Spleen (tissue), 11 donors: ENCODE data around the gene DDX31. TPM values are rescaled to one million over a fixed set of nuclear protein-coding genes. Genes with fewer than 3 reads are reported as not detected.

Source experiments
- DNase-seq: peaks from one replicate; pipeline ENCODE4 v3.0.0-alpha.2; 2020
- H3K27ac ChIP-seq, 8 donors: fragments of 200-600 bp; sonication (generic) in 7 of 8; 1 replicate in 4 of 8; 2 replicates in 4 of 8; pipeline versions ENCODE4 v1.5.0 to v1.8.0; 2016 to 2021; ENCODE audit warnings: inconsistent platforms in 4 of 8, mild to moderate bottlenecking in 4 of 8, moderate library complexity in 1 of 8
- H3K27me3 ChIP-seq, 7 donors: fragments of 200-600 bp; sonication (generic) in 6 of 7; replicated peaks in 1 of 7; 1 replicate in 4 of 7; 2 replicates in 3 of 7; pipeline versions ENCODE4 v1.5.0 to v1.8.0; 2016 to 2021; ENCODE audit warnings: inconsistent platforms in 3 of 7, mild to moderate bottlenecking in 1 of 7
- H3K36me3 ChIP-seq, 6 donors: fragments of 200-600 bp; sonication (generic) in 5 of 6; 1 replicate in 4 of 6; 2 replicates in 2 of 6; pipeline versions ENCODE4 v1.5.0 to v1.8.0; 2016 to 2021; ENCODE audit warnings: inconsistent platforms in 2 of 6
- H3K4me1 ChIP-seq, 6 donors: fragments of 200-600 bp; sonication (generic) in 5 of 6; 1 replicate in 3 of 6; 2 replicates in 3 of 6; pipeline versions ENCODE4 v1.5.0 to v1.8.0; 2016 to 2021; ENCODE audit warnings: inconsistent platforms in 3 of 6
- H3K4me3 ChIP-seq, 8 donors: fragments of 200-600 bp; sonication (generic) in 7 of 8; 1 replicate in 4 of 8; 2 replicates in 4 of 8; pipeline versions ENCODE4 v1.5.0 to v1.8.0; 2016 to 2021; ENCODE audit warnings: inconsistent platforms in 4 of 8, mild to moderate bottlenecking in 4 of 8, moderate library complexity in 2 of 8
- H3K9me3 ChIP-seq, 8 donors: fragments of 200-600 bp; sonication (generic) in 7 of 8; 1 replicate in 4 of 8; 2 replicates in 4 of 8; pipeline versions ENCODE4 v1.5.0 to v1.8.0; 2016 to 2021; ENCODE audit warnings: inconsistent platforms in 4 of 8
- CTCF ChIP-seq, 11 experiments: fragments of 200-600 bp in 7 of 11; fragments of 450-650 bp in 4 of 11; sonication (generic) in 4 of 11; IDR thresholded peaks in 8 of 11; conservative IDR thresholded peaks in 3 of 11; 1 replicate in 7 of 11; 2 replicates in 4 of 11; pipeline versions ENCODE4 v1.4.0 to v1.8.0; 2016 to 2021; ENCODE audit warnings: antibody characterized with exemption in 11 of 11, inconsistent platforms in 4 of 11, mild to moderate bottlenecking in 1 of 11
- POLR2A ChIP-seq, 3 donors: fragments of 450-650 bp; IDR thresholded peaks; one replicate each; pipeline ENCODE4 v1.5.1; 2017; ENCODE audit warnings: antibody characterized with exemption in 3 of 3, mild to moderate bottlenecking in 1 of 3
- POLR2AphosphoS5 ChIP-seq, 3 donors: sonication (generic); formaldehyde crosslinking; IDR thresholded peaks; one replicate each; pipeline ENCODE4 v1.5.1; 2017; ENCODE audit warnings: antibody characterized with exemption in 3 of 3
- WGBS, 5 donors: extraction: QIAGEN DNeasy Blood & Tissue Kit in 3 of 5; methylation state at CpG; one replicate each; pipeline versions ENCODE4 v1.1.5 to v1.1.7; 2013 to 2018; 5-methylcytosine and 5-hydroxymethylcytosine counted together
- intact Hi-C: fragments of 100-400 bp; cut with DNase I; formaldehyde crosslinking; loops from one replicate; pipeline ENCODE4 v1.15.0; 2023; ENCODE audit warnings: low total_unique reads
- polyA plus RNA-seq, 3 donors: library from polyadenylated mRNA; stranded (reverse); fragments of 200-250 nt; gene quantifications; one replicate each; pipeline ENCODE4 v1.2.1, GENCODE V29; 2013
- total RNA-seq, 7 donors: library from RNA; depleted of rRNA in 3 of 7; stranded (reverse); fragments of >200 nt in 3 of 7; fragmentation: NEBNext Ultra II Directional in 4 of 7; extraction: Animal tissue kit (Norgen Biotek cat#: 25700) in 4 of 7; gene quantifications; one replicate each; pipeline versions ENCODE4 v1.1.0 to v1.2.1, GENCODE V29; 2016 to 2021
- donor health status: healthy with polysubstance abuse.
- donor health status: DM: no; HTN: no; CAD: no; lungs with moderate emphysema.
- donor health status: DM: no; HTN: no; CAD: no.
- donor health status: Bipolar disorder and iron deficiency.
- donor health status: healthy.
- donor health status: DM: no; HTN: no; CAD: no.
- donor health status: DM: yes; HTN: yes; CAD: no.

Gene DDX31
- total and polyA plus RNA-seq, 10 donors: 8.6 to 19.3 (median 14.7) TPM

DNA sequence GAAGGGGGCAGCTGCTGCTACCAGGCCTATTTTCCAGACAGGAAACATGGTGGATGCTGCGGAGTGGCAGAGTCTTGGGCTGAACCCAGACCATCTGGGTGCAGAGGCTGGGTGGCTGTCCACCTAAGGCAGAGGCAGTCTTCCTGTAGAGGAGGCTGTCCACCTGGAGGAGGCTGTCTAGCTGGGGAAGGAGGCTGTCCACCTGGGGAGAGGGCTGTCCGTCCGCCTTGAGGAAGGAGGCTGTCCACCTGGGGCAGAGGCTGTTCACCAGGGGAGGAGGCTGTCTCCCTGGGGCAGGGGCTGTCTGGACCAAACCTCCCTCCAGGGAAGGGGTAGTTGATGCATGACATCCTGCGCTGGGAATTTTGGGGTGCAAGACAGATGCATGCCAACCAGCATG lies 126.5 kb downstream of the DDX31 start:
- Histone ChIP-seq H3K27me3 (peaks cover 0 to 32% (median 4%) of the 10 kb centered on the region in 7 donors), H3K36me3 (no peaks in the 10 kb centered on the region), H3K4me1 (peaks cover 0 to 26% (median 17%) of the 10 kb centered on the region in 6 donors), H3K27ac (no peak overlapping the region), H3K9me3 (no peaks in the 10 kb centered on the region), H3K4me3 (no peak overlapping the region)
- no peak for TF ChIP-seq POLR2AphosphoS5 (IDR thresholded peaks at IDR 0.05)
- TF ChIP-seq CTCF (IDR thresholded peaks at IDR 0.05 in 8 of 11, conservative IDR thresholded peaks at IDR 0.05 in 3 of 11): no peak
- no peak for TF ChIP-seq POLR2A (IDR thresholded peaks at IDR 0.05)
- DNase-seq: no peak
- WGBS, 5 donors: 81 to 98% (median 93%) methylated on average over 4 of the region's 4 CpGs
- intact Hi-C loops: no loop called here

Other genes with a start within 250 kb of the DDX31 start
- not detected for gene BARHL1, start 87.4 kb downstream of the DDX31 start, total RNA-seq
- gene BARHL1, start 87.4 kb downstream of the DDX31 start, polyA plus RNA-seq: not detected
- 10 to 100 TPM in 6 of 7 donors, 1 to 10 TPM in 1; 9.3 to 11.7 (median 10.9) TPM for gene GTF3C4, start 481 bp upstream of the DDX31 start, total RNA-seq
- gene GTF3C4, start 481 bp upstream of the DDX31 start, polyA plus RNA-seq: 1 to 10 TPM; 1.8 to 2.8 (median 2.1) TPM
- 1 to 10 TPM in 1 of 7 donors, under 1 TPM in 6; 0.51 to 1.8 (median 0.92) TPM for gene AK8, start 208.3 kb upstream of the DDX31 start, total RNA-seq
- gene AK8, start 208.3 kb upstream of the DDX31 start, polyA plus RNA-seq: 1 to 10 TPM in 2 of 3 donors, under 1 TPM in 1; 0.22 to 1.8 (median 1.0) TPM
- 1 to 10 TPM; 1.1 to 5.6 (median 2.5) TPM for gene SPACA9, start 208.9 kb upstream of the DDX31 start, total RNA-seq
- 1 to 10 TPM; 1.7 to 3.5 (median 3.0) TPM for gene SPACA9, start 208.9 kb upstream of the DDX31 start, polyA plus RNA-seq